ENCODE results near the gene RAVER1.

RAVER1 gene

DNA sequence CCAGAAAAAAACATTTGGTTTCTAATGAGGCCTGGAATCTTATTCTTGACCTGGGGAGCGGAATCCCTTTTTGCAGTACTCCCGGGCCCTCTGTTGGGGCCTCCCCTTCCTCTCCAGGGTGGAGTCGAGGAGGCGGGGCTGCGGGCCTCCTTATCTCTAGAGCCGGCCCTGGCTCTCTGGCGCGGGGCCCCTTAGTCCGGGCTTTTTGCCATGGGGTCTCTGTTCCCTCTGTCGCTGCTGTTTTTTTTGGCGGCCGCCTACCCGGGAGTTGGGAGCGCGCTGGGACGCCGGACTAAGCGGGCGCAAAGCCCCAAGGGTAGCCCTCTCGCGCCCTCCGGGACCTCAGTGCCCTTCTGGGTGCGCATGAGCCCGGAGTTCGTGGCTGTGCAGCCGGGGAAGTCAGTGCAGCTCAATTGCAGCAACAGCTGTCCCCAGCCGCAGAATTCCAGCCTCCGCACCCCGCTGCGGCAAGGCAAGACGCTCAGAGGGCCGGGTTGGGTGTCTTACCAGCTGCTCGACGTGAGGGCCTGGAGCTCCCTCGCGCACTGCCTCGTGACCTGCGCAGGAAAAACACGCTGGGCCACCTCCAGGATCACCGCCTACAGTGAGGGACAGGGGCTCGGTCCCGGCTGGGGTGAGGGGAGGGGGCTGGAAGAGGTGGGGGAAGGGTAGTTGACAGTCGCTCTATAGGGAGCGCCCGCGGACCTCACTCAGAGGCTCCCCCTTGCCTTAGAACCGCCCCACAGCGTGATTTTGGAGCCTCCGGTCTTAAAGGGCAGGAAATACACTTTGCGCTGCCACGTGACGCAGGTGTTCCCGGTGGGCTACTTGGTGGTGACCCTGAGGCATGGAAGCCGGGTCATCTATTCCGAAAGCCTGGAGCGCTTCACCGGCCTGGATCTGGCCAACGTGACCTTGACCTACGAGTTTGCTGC lies 46.3 kb downstream of the RAVER1 start, which contains the start of gene ICAM4:
Gene ICAM4 (plus strand): TSS at position 153 of the 935 bp plus-strand sequence. CDS start 58 bp downstream, at position 211.
- TF ChIP-seq ZNF565 (CRISPR knock-in tag; conservative IDR thresholded peaks at IDR 0.05; ENCODE audit: low read depth) (no peak), ARNTL (CRISPR knock-in tag; IDR thresholded peaks at IDR 0.05; ENCODE audit: borderline replicate concordance, low read depth) (no peak), ESRRG (CRISPR knock-in tag; IDR thresholded peaks at IDR 0.05) (no peak), CSDC2 (CRISPR knock-in tag; IDR thresholded peaks at IDR 0.05) (no peak), TOX (CRISPR knock-in tag; IDR thresholded peaks at IDR 0.05; ENCODE audit: borderline replicate concordance) (no peak), BACH2 (CRISPR knock-in tag; IDR thresholded peaks at IDR 0.05; ENCODE audit: borderline replicate concordance) (no peak), RARB (CRISPR knock-in tag; IDR thresholded peaks at IDR 0.05) (no peak), ISL1 (CRISPR knock-in tag; IDR thresholded peaks at IDR 0.05) (no peak), ZNF70 (CRISPR knock-in tag; IDR thresholded peaks at IDR 0.05) (no peak), OSR1 (CRISPR knock-in tag; IDR thresholded peaks at IDR 0.05) (no peak), ZFP3 (CRISPR knock-in tag; IDR thresholded peaks at IDR 0.05) (no peak), ZC3H10 (CRISPR knock-in tag; IDR thresholded peaks at IDR 0.05) (no peak), GLIS3 (CRISPR knock-in tag; IDR thresholded peaks at IDR 0.05) (no peak), TSHZ2 (CRISPR knock-in tag; IDR thresholded peaks at IDR 0.05) (no peak), ZNF8 (CRISPR knock-in tag; IDR thresholded peaks at IDR 0.05) (no peak), SNAI2 (CRISPR knock-in tag; IDR thresholded peaks at IDR 0.05) (no peak), PPARA (CRISPR knock-in tag; IDR thresholded peaks at IDR 0.05; ENCODE audit: borderline replicate concordance) (no peak)
- TF ChIP-seq, protein P1, sequence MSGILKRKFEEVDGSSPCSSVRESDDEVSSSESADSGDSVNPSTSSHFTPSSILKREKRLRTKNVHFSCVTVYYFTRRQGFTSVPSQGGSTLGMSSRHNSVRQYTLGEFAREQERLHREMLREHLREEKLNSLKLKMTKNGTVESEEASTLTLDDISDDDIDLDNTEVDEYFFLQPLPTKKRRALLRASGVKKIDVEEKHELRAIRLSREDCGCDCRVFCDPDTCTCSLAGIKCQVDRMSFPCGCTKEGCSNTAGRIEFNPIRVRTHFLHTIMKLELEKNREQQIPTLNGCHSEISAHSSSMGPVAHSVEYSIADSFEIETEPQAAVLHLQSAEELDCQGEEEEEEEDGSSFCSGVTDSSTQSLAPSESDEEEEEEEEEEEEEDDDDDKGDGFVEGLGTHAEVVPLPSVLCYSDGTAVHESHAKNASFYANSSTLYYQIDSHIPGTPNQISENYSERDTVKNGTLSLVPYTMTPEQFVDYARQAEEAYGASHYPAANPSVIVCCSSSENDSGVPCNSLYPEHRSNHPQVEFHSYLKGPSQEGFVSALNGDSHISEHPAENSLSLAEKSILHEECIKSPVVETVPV (CRISPR knock-in tag; IDR thresholded peaks at IDR 0.05), result no peak
- TF ChIP-seq, protein P2, sequence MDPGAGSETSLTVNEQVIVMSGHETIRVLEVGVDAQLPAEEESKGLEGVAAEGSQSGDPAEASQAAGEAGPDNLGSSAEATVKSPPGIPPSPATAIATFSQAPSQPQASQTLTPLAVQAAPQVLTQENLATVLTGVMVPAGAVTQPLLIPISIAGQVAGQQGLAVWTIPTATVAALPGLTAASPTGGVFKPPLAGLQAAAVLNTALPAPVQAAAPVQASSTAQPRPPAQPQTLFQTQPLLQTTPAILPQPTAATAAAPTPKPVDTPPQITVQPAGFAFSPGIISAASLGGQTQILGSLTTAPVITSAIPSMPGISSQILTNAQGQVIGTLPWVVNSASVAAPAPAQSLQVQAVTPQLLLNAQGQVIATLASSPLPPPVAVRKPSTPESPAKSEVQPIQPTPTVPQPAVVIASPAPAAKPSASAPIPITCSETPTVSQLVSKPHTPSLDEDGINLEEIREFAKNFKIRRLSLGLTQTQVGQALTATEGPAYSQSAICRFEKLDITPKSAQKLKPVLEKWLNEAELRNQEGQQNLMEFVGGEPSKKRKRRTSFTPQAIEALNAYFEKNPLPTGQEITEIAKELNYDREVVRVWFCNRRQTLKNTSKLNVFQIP (CRISPR knock-in tag; IDR thresholded peaks at IDR 0.05; ENCODE audit: borderline replicate concordance, low read depth), result no peak
- TF ChIP-seq, protein P3, sequence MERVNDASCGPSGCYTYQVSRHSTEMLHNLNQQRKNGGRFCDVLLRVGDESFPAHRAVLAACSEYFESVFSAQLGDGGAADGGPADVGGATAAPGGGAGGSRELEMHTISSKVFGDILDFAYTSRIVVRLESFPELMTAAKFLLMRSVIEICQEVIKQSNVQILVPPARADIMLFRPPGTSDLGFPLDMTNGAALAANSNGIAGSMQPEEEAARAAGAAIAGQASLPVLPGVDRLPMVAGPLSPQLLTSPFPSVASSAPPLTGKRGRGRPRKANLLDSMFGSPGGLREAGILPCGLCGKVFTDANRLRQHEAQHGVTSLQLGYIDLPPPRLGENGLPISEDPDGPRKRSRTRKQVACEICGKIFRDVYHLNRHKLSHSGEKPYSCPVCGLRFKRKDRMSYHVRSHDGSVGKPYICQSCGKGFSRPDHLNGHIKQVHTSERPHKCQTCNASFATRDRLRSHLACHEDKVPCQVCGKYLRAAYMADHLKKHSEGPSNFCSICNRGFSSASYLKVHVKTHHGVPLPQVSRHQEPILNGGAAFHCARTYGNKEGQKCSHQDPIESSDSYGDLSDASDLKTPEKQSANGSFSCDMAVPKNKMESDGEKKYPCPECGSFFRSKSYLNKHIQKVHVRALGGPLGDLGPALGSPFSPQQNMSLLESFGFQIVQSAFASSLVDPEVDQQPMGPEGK (CRISPR knock-in tag; IDR thresholded peaks at IDR 0.05; ENCODE audit: borderline replicate concordance), result no peak
- ATAC-seq, result no peak

DNA sequence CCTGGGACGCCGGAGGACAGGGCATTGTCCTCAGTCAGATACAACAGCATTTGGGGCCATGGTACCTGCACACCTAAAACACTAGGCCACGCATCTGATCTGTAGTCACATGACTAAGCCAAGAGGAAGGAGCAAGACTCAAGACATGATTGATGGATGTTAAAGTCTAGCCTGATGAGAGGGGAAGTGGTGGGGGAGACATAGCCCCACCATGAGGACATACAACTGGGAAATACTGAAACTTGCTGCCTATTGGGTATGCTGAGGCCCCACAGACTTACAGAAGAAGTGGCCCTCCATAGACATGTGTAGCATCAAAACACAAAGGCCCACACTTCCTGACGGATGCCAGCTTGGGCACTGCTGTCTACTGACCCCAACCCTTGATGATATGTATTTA lies 47.9 kb downstream of the RAVER1 start:
- TF ChIP-seq ARNTL (CRISPR knock-in tag; IDR thresholded peaks at IDR 0.05; ENCODE audit: borderline replicate concordance, low read depth), result no peak
- no peak for TF ChIP-seq ZFP3 (CRISPR knock-in tag; IDR thresholded peaks at IDR 0.05)
- TF ChIP-seq, protein P2 (CRISPR knock-in tag; IDR thresholded peaks at IDR 0.05; ENCODE audit: borderline replicate concordance, low read depth), result no peak
- TF ChIP-seq ZNF8 (CRISPR knock-in tag; IDR thresholded peaks at IDR 0.05), result no peak
- TF ChIP-seq, protein P4, sequence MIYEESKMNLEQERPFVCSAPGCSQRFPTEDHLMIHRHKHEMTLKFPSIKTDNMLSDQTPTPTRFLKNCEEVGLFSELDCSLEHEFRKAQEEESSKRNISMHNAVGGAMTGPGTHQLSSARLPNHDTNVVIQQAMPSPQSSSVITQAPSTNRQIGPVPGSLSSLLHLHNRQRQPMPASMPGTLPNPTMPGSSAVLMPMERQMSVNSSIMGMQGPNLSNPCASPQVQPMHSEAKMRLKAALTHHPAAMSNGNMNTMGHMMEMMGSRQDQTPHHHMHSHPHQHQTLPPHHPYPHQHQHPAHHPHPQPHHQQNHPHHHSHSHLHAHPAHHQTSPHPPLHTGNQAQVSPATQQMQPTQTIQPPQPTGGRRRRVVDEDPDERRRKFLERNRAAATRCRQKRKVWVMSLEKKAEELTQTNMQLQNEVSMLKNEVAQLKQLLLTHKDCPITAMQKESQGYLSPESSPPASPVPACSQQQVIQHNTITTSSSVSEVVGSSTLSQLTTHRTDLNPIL (CRISPR knock-in tag; IDR thresholded peaks at IDR 0.05; ENCODE audit: low read depth), result no peak
- TF ChIP-seq BACH2 (CRISPR knock-in tag; IDR thresholded peaks at IDR 0.05; ENCODE audit: borderline replicate concordance), result no peak
- no peak for ATAC-seq
